HCT116 (cell line): ENCODE measurements around the gene EGFL8. TPM values are rescaled to one million over a fixed set of nuclear protein-coding genes. Genes with fewer than 3 reads are reported as not detected.

ENCODE experiments used
- ATAC-seq: fragments of 200-7000 bp; cut with Tn5 transposase; 2 replicates; pipeline ENCODE4 v1.9.1; 2020; ENCODE audit warnings: mild to moderate bottlenecking, moderate library complexity
- BruUV-seq: library from RNA; stranded (reverse); fragments of 400-500 nt; replicated peaks from 2 replicates; lab custom pipeline; 2021; lab: Mats Ljungman, UMichigan
- CTCF ChIA-PET: fragments of 300-600 bp; sonication (Branson Sonifier 250); formaldehyde crosslinking; loops from one replicate; lab custom pipeline; 2021; ENCODE audit warnings: antibody characterized with exemption; lab: Charles Lee
- POLR2A ChIA-PET: fragments of 300-600, 350-600 bp; sonication (Branson Sonifier 250); formaldehyde crosslinking; loops from one replicate; lab custom pipeline; 2021; ENCODE audit warnings: antibody characterized with exemption; lab: Charles Lee
- RAD21 ChIA-PET, 2 experiments: fragments of 300-600 bp; sonication (Branson Sonifier 250); formaldehyde crosslinking; loops; one replicate each; lab custom pipeline; 2023; ENCODE audit warnings: low total read pairs in 2 of 2; ENCODE audit not compliant: uncharacterized antibody in 2 of 2, unreplicated experiment in 2 of 2, low non-redundant PET in 1 of 2; lab: Charles Lee
- DNase-seq: peaks from one replicate; pipeline ENCODE4 v3.0.0-alpha.2; 2010; ENCODE audit warnings: low read depth, low spot score
- H2AFZ ChIP-seq: fragments of 200-600 bp; shearing (Covaris generic), sonication (generic); 2 replicates; pipeline ENCODE4 v1.6.1; 2017; ENCODE audit warnings: low read depth, mixed run types, mixed read lengths, antibody characterized with exemption, low read length; ENCODE audit not compliant: poor library complexity, severe bottlenecking
- H3K27ac ChIP-seq: 2 replicates; pipeline ENCODE4 v1.5.1; 2012; ENCODE audit warnings: low read depth, low read length
- H3K27me3 ChIP-seq: fragments of 200-600 bp; sonication (generic); 2 replicates; pipeline ENCODE4 v1.6.1; 2016; ENCODE audit warnings: mixed run types, low read length, mixed read lengths; ENCODE audit not compliant: insufficient read depth
- H3K36me3 ChIP-seq, 2 experiments: fragments of 200-500 bp in 1 of 2; fragments of 200-600 bp in 1 of 2; sonication (Bioruptor generic) in 1 of 2; sonication (generic) in 1 of 2; 2 replicates each; pipeline versions ENCODE4 v1.5.1 to v1.6.1; 2014 to 2016; ENCODE audit warnings: low read length in 2 of 2, inconsistent platforms in 1 of 2, mixed read lengths in 1 of 2, mixed run types in 1 of 2; ENCODE audit not compliant: insufficient read depth in 2 of 2, control insufficient read depth in 1 of 2
- H3K4me1 ChIP-seq, 2 experiments: fragments of 200-600 bp in 1 of 2; sonication (generic) in 1 of 2; 2 replicates each; pipeline versions ENCODE4 v1.5.1 to v1.6.1; 2012 to 2017; ENCODE audit warnings: low read length in 2 of 2, inconsistent platforms in 1 of 2, mild to moderate bottlenecking in 1 of 2, mixed read lengths in 1 of 2, mixed run types in 1 of 2, moderate library complexity in 1 of 2; ENCODE audit not compliant: insufficient read depth in 2 of 2, control insufficient read depth in 1 of 2
- H3K4me2 ChIP-seq: fragments of 200-600 bp; sonication (generic); 2 replicates; pipeline ENCODE4 v1.6.1; 2017; ENCODE audit warnings: mixed run types, low read length, mixed read lengths
- H3K4me3 ChIP-seq, 2 experiments: fragments of 200-600 bp in 1 of 2; sonication (generic) in 1 of 2; replicated peaks in 1 of 2; 2 replicates each; pipeline ENCODE4 v1.5.1; 2011 to 2016; ENCODE audit warnings: low read length in 2 of 2, control low read depth in 1 of 2, low read depth in 1 of 2, mild to moderate bottlenecking in 1 of 2, mixed read lengths in 1 of 2, mixed run types in 1 of 2
- H3K79me2 ChIP-seq: fragments of 200-600 bp; sonication (generic); 2 replicates; pipeline ENCODE4 v1.6.1; 2017; ENCODE audit warnings: mild to moderate bottlenecking, mixed run types, low read length, moderate library complexity, mixed read lengths; ENCODE audit not compliant: insufficient read depth
- H3K9ac ChIP-seq: fragments of 200-600 bp; sonication (generic); 2 replicates; pipeline ENCODE4 v1.6.1; 2016; ENCODE audit warnings: low read length, mixed read lengths
- H3K9me2 ChIP-seq: fragments of 200-600 bp; sonication (generic), shearing (Covaris generic); 2 replicates; pipeline ENCODE4 v1.6.1; 2017; ENCODE audit warnings: mixed run types, mild to moderate bottlenecking, moderate library complexity; ENCODE audit not compliant: insufficient read depth
- H3K9me3 ChIP-seq, 2 experiments: fragments of 200-500 bp in 1 of 2; fragments of 200-600 bp in 1 of 2; sonication (Bioruptor generic) in 1 of 2; sonication (generic) in 1 of 2; 2 replicates each; pipeline ENCODE4 v1.6.1; 2014 to 2017; ENCODE audit warnings: low read length in 2 of 2, mixed read lengths in 2 of 2, inconsistent platforms in 1 of 2, low read depth in 1 of 2, mild to moderate bottlenecking in 1 of 2, mixed run types in 1 of 2, moderate library complexity in 1 of 2; ENCODE audit not compliant: control insufficient read depth in 1 of 2, insufficient read depth in 1 of 2
- H4K20me1 ChIP-seq: fragments of 200-600 bp; sonication (generic), shearing (Covaris generic); 2 replicates; pipeline ENCODE4 v1.6.1; 2017; ENCODE audit warnings: mixed run types, mild to moderate bottlenecking, moderate library complexity; ENCODE audit not compliant: insufficient read depth
- ATF3 ChIP-seq: IDR thresholded peaks from 2 replicates; pipeline ENCODE4 v1.6.1; 2012
- CBX3 ChIP-seq: IDR thresholded peaks from 2 replicates; pipeline ENCODE4 v1.6.1; 2012; ENCODE audit warnings: low read depth
- CTCF ChIP-seq, 3 experiments: fragments of 200-600 bp in 1 of 3; sonication (generic) in 1 of 3; IDR thresholded peaks in 2 of 3; conservative IDR thresholded peaks in 1 of 3; 2 replicates each; pipeline ENCODE4 v1.5.1; 2012 to 2017; ENCODE audit warnings: low read depth in 2 of 3, low read length in 2 of 3, antibody characterized with exemption in 1 of 3, borderline replicate concordance in 1 of 3, control low read depth in 1 of 3, mild to moderate bottlenecking in 1 of 3, mixed read lengths in 1 of 3, mixed run types in 1 of 3, moderate library complexity in 1 of 3; ENCODE audit not compliant: insufficient read depth in 1 of 3
- EGR1 ChIP-seq: IDR thresholded peaks from 2 replicates; pipeline ENCODE4 v1.6.1; 2012; ENCODE audit warnings: low read depth
- ELF1 ChIP-seq: IDR thresholded peaks from 2 replicates; pipeline ENCODE4 v1.6.1; 2012; ENCODE audit warnings: low read depth, borderline replicate concordance
- EZH2 ChIP-seq: fragments of 200-600 bp; sonication (generic); IDR thresholded peaks from 2 replicates; pipeline ENCODE4 v1.6.1; 2017; ENCODE audit warnings: antibody characterized with exemption, mixed run types
- EZH2phosphoT487 ChIP-seq: fragments of 200-600 bp; IDR thresholded peaks from 2 replicates; pipeline ENCODE4 v1.6.1; 2018; ENCODE audit warnings: antibody characterized with exemption, borderline replicate concordance
- FOSL1 ChIP-seq: IDR thresholded peaks from 2 replicates; pipeline ENCODE4 v1.6.1; 2012; ENCODE audit warnings: low read depth
- JUND ChIP-seq: IDR thresholded peaks from 2 replicates; pipeline ENCODE4 v1.6.1; 2012
- MAX ChIP-seq: IDR thresholded peaks from 2 replicates; pipeline ENCODE4 v1.6.1; 2012
- POLR2A ChIP-seq: IDR thresholded peaks from 2 replicates; pipeline ENCODE4 v1.7.0; 2011; ENCODE audit warnings: borderline replicate concordance; ENCODE audit not compliant: insufficient read depth, insufficient read length; ENCODE audit errors: extremely low read depth
- POLR2AphosphoS5 ChIP-seq: IDR thresholded peaks from 2 replicates; pipeline ENCODE4 v1.6.1; 2011; ENCODE audit warnings: mild to moderate bottlenecking, low read depth, low read length, moderate library complexity
- SIN3A ChIP-seq: IDR thresholded peaks from 2 replicates; pipeline ENCODE4 v1.6.1; 2012; ENCODE audit warnings: low read depth
- SP1 ChIP-seq: IDR thresholded peaks from 2 replicates; pipeline ENCODE4 v1.6.1; 2012; ENCODE audit warnings: low read depth
- SRF ChIP-seq: IDR thresholded peaks from 2 replicates; pipeline ENCODE4 v1.6.1; 2012; ENCODE audit warnings: low read depth
- TCF7L2 ChIP-seq: IDR thresholded peaks from 2 replicates; pipeline ENCODE4 v1.7.0; 2011; ENCODE audit warnings: borderline replicate concordance, inconsistent platforms; ENCODE audit not compliant: insufficient read depth, insufficient read length; ENCODE audit errors: extremely low read depth
- YY1 ChIP-seq: IDR thresholded peaks from 2 replicates; pipeline ENCODE4 v1.6.1; 2011; ENCODE audit warnings: low read length, low read depth, moderate library complexity, mild to moderate bottlenecking; ENCODE audit not compliant: insufficient replicate concordance; ENCODE audit errors: extremely low read depth
- ZBTB33 ChIP-seq: IDR thresholded peaks from 2 replicates; pipeline ENCODE4 v1.6.1; 2011; ENCODE audit warnings: mild to moderate bottlenecking, low read length, moderate library complexity; ENCODE audit not compliant: insufficient replicate concordance; ENCODE audit errors: extremely low read depth
- ZFX ChIP-seq: fragments of 450-650 bp; IDR thresholded peaks from 2 replicates; pipeline ENCODE4 v1.6.1; 2017
- intact Hi-C: fragments of 100-400 bp; cut with micrococcal nuclease; formaldehyde crosslinking; loops from 2 replicates; pipeline ENCODE4 v1.10.0; 2022
- total RNA-seq: library from RNA; stranded (reverse); gene quantifications from one replicate; pipeline ENCODE4 v1.2.1, GENCODE V29; 2021; ENCODE audit not compliant: unreplicated experiment

Gene EGFL8
- total RNA-seq, 1 experiment from 2014 or later = 29.0 TPM

- H3K9me2 ChIP-seq = no peaks in the 10 kb centered on the region
- POLR2A ChIA-PET = no interaction called here
- H3K4me3 ChIP-seq = peak within 1 kb of the TSS; percentile 93 to 95
- no peaks in the 10 kb centered on the region for H3K9me3 ChIP-seq
- intact Hi-C loops = loop anchor here (1.0 kb wide), 2 partner anchors 24 to 35 kb away; partner anchors contain the start of gene FKBPL
- peaks cover 12 to 17% of the 10 kb centered on the region in 2 experiments; a peak in 3 of 4 replicates for H3K36me3 ChIP-seq
- no peaks in the 10 kb centered on the region for H3K27me3 ChIP-seq
- peaks cover 16% of the 10 kb centered on the region for H3K79me2 ChIP-seq
- TSS peak; percentile 77 for BruUV-seq
- H3K27ac ChIP-seq = peak within 1 kb of the TSS; percentile 98
- H3K4me1 ChIP-seq = peaks cover 12 to 25% of the 10 kb centered on the region in 2 experiments
- DNase-seq (peak; percentile 90), ATAC-seq (peak; percentile 82)
- RAD21 ChIA-PET = interaction anchor here in 1 of 2 experiments (0.7 kb wide), 1 partner anchor 42 kb away, joined by 4 read pairs; no protein-coding TSS in a partner anchor
- peak; percentile 83; the same call in 1 of the 2 replicates for TF ChIP-seq SRF
- peak; percentile 89 for TF ChIP-seq SP1
- TF ChIP-seq ATF3 = no peak
- TF ChIP-seq CBX3 = no peak
- peak; percentile 78 for TF ChIP-seq POLR2AphosphoS5
- peak; percentile 40; the same call in 1 of the 2 replicates for TF ChIP-seq ZFX
- peak; percentile 63 for TF ChIP-seq YY1
- TF ChIP-seq CTCF (IDR thresholded peaks at IDR 0.05 in 2 of 3, conservative IDR thresholded peaks at IDR 0.05 in 1 of 3; ENCODE audit: borderline replicate concordance in 1 of 3, insufficient read depth in 1 of 3, low read depth in 2 of 3, low read length in 2 of 3) = peak in 1 of 3 experiments; percentile 32; a peak in 2 of 6 replicates
- peak; percentile 68 for TF ChIP-seq ZBTB33
- TF ChIP-seq EGR1 = 0 out of 2 replicates have a peak, but pooled peaks have one; percentile 39
- TF ChIP-seq SIN3A = peak; percentile 86
- TF ChIP-seq EZH2phosphoT487 = no peak
- TF ChIP-seq TCF7L2 = peak; percentile 10
- TF ChIP-seq ELF1 = no peak
- peak; percentile 18 for TF ChIP-seq POLR2A
- TF ChIP-seq MAX = peak; percentile 57; the same call in 1 of the 2 replicates
- no peak for TF ChIP-seq EZH2
- peak; percentile 62 for TF ChIP-seq JUND
- no peak for TF ChIP-seq FOSL1
- TF ChIP-seq, all 23 proteins: peak for 13
- Histone ChIP-seq H2AFZ (no peak within 1 kb of the TSS), H3K9ac (peak within 1 kb of the TSS; percentile 93), H4K20me1 (no peaks in the 10 kb centered on the region), H3K4me2 (peak within 1 kb of the TSS; percentile 95)
- CTCF ChIA-PET = interaction anchor here (0.5 to 1.2 kb wide), 3 partner anchors 35 to 66 kb away, joined by 3 to 6 read pairs (median 6); no protein-coding TSS in a partner anchor
Measured at GRCh38 chr6:32153564-32154513, 10.6 kb upstream of the EGFL8 start, which contains the start of gene PPT2. TSS of gene PPT2 (plus strand) at chr6:32154141. CDS start at chr6:32154595, 454 bp downstream.
